Measurements from ENCODE around the gene CDH11. TPM values are rescaled to one million over a fixed set of nuclear protein-coding genes. Genes with fewer than 3 reads are reported as not detected.

CDH11 gene, protein sequence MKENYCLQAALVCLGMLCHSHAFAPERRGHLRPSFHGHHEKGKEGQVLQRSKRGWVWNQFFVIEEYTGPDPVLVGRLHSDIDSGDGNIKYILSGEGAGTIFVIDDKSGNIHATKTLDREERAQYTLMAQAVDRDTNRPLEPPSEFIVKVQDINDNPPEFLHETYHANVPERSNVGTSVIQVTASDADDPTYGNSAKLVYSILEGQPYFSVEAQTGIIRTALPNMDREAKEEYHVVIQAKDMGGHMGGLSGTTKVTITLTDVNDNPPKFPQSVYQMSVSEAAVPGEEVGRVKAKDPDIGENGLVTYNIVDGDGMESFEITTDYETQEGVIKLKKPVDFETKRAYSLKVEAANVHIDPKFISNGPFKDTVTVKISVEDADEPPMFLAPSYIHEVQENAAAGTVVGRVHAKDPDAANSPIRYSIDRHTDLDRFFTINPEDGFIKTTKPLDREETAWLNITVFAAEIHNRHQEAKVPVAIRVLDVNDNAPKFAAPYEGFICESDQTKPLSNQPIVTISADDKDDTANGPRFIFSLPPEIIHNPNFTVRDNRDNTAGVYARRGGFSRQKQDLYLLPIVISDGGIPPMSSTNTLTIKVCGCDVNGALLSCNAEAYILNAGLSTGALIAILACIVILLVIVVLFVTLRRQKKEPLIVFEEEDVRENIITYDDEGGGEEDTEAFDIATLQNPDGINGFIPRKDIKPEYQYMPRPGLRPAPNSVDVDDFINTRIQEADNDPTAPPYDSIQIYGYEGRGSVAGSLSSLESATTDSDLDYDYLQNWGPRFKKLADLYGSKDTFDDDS
- 258 TPM for total RNA-seq

DNA sequence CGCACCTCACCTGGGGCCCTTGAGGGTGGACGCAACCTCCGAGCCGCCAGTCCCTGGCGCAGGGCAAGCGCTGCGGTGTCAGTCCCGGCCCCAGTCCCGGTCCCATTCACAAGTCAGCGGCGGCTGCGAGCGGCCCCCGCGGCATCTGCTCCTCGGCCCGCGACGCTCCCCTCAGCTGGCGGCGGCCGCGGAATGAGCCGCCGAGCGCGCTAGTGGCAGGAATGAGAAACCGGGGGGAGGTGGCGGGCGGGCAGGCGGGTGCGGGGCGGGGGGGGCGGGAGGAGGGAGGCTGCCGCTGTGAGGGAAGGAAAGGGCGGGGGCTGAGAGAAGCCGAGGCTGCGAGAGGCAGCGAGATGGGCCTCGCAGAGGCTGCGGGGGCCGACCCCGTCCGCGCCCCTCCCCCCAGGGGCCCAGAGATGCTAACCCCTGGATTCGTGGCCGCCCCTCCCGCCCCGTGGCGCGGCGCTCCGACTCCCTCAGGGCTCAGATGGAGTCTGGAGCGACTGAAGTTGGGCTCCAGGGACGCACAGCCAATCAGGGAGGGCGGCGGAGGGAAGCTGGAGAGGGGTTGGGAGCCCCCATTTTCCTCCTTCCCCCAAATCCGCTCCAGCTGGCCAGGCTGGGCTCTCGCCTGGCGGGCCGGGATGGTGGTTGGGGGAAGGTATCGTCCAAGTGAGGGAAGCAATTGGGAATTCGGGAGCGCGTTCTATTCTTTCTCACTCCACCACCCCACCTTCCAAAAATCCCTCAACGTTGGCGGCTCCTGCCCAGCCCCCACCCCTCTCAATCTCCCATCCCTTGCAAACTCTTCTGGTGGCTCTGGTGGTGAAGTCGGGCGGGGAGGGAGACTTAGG lies at the start of gene CDH11:
Gene CDH11 (minus strand): TSS at position 194 of the 854 bp plus-strand sequence. CDS start 117,194 bp downstream, outside the sequence.
- peak; percentile 66 for DNase-seq

DNA sequence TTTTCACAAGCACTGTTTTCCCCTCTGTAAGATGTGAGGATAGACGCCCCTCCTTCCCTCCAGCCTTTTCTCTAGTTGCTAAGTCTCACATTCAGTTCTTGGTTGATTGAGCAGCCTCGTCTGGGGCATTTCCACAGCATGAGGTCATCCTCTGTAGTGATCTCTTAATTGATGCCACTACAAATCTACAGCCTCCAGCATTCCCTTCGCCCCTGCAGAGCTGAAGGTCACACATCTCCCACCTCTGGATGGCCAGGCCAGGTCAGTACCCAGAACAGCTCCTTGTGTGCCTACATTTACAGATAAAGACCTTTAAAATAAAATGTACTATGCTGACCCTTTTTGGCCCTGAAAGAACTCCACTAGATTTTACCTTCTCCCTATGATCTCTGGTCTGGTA lies 32.5 kb upstream of the CDH11 start:
- DNase-seq, result no peak

DNA sequence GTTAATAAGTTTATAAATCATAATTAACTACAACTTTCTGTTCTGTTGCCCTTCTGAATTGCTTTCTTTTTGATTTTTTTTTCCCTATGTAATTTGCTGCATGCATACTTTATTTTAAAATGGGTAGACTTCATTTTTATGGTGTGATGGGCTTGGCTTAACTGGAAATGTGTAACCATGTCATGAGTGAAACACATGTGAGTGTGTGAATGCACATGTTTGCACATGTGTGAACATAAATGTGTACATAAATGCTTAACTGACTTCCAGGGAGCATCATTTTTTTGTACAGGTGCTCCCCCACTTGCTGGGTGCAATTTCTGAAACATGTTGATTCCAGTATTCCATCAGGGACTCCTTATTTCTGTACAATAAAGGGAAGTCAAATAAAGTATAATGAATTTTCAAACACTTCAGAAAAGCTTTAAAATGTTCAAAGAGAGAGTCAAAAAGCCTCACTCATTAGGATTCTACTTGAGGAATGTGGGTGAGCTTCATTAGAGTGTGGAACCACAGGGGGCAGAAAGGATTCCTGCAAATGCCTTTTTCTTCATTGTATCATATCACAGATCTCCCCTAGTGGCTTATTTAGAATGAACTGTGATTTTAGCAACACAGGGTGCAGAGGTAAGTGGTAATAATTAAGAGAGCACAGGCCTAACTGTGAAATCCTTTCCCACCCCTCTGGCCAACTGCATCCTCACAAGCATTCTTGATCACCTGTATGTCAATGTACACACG lies 31.7 kb upstream of the CDH11 start:
- no peak for DNase-seq

DNA sequence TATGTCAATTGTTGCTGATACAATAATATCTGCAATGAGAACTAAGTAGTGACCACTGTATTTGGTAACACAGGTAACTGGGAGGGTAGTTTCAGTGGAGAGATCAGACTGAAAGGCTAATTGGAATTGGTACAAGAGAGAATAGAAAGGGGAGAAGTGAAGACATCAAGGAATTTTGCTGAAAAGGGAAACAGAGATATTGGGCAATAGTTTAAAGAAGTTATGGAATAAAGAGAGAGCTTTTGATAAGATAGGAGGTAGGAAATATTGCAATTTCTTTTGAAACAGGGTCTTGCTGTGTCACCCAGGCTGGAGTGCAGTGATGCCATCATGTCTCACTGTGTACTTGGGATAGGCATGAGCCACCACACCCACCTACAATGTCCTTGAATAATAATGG lies 26.9 kb upstream of the CDH11 start:
- DNase-seq, result no peak

DNA sequence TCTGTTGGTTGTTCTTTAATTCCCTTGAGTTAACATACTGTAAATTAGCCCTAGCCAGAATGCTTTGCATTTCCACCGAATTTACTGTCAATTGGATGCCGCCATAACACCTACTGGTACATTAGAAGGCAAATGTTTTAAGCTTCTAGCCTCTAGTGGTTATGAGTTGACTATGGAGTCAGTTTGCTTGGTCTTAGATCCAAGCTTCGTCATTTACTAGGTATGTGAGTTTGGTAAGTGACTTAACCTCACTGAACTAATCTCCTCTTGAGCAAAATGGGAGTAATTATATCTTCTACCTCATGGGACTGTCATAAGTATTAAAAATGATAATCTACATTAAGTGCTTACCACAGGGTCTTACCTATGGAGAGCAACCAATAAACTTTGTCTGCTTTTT lies 20.4 kb upstream of the CDH11 start:
- DNase-seq, result no peak

DNA sequence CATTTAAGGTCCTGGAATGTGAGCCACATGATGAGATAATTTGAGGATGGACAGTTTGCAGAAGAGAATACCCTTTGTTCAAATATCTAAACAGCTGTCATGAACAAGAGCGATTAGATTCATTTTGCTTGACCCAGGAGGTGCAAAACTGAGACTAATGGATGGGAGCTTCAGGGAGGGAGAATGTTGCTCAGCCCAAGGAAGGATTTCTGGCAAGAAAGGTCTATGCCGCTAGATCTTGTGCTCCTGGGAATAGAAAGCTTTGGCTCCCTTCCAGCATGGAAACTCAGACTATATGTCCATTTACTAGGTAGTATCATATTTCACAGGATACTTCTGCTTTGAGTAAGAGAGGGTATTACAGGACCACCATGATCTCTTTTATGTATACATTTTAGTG lies 14.8 kb upstream of the CDH11 start:
- DNase-seq, result no peak

DNA sequence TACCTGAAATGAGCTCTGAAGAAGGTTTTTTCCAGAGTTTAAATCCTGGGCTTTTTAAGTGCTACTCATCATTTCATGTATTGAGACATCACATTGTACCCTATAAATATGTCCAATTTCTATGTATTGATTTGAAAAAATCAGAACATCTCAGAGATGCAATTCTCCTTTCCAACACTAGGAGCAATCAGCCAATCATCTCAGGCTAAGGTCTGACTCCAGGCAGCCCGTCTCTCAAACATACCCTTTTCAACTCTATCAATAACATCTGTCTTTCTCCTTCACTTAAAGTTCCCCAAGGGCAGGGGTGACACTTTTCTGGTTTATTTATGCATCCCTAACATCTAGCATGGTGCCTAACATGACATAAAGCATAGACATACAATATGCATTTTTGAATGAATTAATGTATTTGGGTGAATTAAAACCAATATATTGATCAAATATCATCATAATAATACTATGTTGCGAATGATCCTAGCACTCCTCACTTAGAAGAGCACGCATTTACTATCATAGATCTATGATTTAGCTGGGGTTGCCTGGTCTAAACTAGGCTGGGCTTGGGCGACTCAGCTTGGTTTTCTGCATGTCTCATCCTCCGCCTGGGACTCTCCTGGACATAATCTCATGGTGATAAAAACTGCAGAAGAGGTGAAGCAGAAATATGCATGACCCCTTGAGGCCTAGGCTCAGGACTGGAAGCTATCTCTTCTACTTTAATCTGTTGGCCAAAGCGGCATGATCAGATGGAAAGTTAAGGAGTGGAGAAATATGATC lies 5.2 kb upstream of the CDH11 start:
- no peak for DNase-seq

DNA sequence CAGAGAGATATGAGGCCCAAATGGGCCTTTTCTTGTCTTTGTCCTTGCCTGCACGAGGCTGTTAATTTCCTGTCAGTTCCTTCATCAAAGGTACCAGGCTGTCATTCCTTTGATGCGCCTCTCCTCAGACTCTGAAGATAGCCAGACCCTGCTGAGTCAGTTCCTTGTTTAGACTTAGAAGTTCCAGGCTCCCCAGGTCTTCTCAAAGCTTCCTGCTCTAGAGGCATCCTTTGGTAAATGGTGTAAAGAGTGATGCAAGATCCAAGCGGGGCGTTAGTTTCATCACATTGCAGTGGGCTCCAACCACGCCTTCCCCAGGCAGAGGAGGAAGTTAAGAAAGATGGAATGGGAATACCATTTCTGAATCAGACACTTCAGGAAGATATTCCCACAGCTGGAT lies 4.0 kb upstream of the CDH11 start:
- DNase-seq, result no peak

DNA sequence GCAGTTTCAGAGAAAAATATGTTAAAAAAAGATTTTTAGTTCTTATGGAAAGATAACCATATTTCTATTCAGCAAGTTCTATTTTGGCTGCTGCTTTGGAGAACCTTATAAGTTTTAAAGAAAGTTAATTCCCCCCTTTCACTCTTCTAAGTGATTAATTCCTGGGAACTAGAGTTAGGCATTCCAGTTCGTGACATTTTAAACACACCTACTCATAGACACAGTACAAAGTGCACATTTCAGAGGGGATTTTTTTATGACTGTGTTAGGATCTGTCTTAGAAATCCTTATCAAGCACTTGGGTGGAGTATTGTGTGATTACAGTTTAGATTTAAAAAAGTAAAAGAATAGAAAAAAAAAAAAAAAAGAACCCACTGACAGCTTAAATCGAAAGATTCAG lies 3.5 kb upstream of the CDH11 start:
- DNase-seq, result no peak

DNA sequence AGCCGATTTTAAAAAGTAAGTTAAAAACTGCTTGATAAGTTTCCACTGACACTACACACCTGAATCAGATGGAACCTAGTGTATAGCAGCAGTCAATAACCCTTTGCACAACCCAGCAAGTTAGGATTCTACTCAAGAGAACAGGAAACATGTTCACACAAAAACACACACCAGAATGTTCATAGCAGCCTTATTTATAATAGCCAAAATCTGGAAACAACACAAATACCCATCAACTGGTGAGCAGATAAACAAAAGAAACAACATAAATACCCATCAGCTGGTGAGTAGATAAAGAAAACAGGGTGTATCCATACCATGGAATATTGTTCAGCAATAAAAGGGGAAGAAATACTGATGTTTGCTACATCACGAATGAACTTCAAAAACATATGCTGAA lies 2.7 kb upstream of the CDH11 start:
- no peak for DNase-seq

DNA sequence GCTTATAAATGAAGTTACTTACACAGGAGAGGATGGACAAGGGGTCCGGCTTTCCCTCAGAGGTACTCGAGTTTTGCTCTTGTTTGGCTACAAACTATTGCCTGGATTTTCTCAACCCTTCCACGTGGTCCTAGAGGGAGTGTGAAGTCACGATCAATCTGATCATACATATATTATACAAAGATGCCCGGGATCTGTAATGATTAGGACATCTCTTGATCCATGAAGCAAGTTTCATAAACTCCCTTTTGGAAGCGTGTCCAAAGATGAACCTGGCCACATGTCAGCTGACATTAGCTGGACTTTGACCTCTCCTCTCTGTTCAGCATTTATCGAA lies 2.3 kb upstream of the CDH11 start:
- DNase-seq, result no peak

DNA sequence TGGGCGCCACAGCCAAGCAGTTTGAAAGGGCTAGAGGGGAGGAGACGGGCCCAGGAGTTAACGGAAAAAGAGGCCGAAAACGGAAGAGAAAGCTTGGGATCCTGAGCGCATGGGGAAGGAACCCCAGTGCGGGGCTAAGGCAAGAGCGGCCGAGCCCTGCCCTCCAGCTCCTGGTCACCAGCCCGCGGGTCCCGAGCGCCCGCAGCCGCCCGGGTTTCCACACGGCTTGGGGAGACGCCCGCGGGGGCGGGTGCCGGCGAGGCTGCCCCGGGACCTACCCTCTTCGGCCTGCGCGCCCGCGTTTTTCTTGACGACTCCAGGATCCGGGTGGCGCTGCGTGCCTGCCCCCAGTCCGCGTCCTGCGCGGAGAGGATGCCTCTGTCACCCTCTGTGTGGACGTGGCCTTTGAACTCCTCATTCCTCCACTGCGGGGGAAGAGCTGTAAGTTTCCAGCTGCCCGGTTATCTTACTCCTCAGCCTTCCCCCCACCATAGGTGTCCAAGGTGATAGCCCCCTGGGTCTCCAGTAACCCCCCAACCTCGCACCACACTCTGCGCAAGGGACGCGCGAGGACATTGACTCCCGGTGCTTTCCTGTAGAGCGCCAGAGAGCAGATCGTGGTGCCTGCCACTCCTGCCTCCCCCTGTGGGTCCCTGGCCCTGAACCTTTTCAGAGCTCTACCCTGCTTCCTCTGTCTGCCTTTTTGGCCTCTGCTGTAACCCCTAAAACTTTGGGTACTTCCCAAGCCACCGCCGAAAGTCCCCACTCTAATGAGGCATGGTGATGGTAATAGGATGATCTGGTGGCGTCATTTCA lies 1.7 kb upstream of the CDH11 start:
- no peak for DNase-seq

DNA sequence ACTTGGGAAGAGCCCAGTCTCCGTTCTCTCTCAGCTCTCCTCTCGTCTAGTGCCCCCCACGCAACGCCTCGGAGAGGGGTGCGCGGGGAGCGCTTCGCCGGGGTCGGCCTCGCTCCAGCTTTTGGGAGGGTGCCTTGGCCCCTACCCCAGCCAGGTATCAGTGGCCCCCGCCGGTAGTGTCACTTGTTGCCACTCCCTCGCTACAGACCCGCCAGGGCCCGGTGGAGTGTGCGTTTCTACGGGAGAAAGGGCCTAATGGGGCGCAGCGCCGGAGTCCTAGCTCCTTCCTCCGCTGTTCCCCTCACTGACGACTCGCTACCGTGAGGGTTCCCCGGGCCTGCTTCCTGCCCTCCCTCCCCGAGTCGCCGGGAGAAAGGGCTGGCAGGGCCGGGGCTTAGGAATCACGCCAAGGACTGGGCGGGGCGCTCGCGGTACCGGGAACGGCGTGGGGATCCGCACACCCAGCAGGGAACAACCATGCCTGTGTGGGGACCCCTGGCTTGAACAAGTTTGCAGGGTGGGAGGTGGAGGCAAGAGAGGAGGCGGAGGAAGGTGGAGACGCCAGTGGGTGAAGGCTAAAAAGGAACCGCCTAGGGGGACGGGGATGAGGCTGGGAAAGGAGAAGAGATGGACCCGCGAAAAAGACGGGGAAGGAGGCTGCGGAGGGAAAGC lies 997 bp upstream of the CDH11 start:
- peak; percentile 55 for DNase-seq

DNA sequence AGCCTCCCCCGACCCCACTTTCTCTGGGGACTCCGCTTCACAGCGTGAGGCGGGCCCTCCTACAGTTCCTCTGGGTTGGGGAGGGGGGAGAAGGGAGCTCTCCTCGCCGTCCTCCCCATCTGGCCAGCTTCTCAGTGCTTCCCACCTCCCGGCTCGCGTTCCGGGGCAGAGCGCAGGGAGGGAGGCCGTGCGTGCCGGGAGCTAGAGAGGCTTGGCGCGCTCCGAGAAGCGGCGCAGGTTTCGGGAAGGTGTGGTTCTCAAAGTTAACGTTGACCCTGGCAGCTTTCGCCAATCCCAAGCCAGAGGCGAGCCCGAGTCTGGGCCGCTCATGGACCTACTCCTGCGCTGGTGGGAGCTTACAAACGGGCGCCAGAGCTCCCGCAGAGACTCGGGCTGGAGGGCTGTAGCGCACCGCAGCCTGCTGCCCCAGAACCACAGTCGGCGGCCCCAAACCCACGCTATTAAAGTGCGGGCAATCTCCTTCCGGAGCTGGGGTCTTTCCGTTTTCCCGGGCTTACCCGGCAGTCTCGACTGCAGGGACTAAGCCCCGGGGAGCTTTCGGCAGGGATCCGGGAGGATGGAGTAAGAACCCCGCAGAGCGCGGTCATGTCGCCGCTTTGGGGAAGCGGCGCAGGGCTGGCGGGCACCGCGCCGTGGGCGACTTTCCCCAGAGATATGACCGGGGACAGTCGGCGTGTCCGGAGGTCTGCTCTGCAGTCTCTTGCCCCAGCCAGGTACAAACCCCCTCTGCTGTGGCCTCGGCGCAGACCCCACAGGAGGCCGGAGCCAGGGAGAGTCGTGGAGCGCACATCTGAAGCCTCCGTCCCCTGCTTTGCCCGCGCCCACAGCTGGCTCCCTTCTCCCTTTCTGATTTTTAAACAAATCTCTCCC lies 787 bp downstream of the CDH11 start:
- peak; percentile 31 for DNase-seq

DNA sequence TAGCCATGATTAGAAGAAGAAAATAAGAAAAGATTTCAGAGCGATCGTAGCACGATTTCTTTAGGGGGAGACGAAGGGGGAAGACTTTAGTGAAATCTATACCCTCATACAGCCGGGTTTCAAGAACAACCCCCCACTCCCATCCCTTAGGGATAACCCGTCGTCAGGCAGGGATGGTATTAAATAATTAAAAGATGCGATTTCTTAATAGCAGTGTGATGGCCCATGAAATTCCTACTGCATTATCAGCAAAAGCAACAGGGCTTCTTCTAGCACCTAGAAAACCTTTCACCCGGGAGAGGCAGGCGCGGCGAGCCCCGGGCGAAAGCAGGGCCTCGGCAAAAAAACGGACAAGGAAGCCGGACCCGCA lies 1.4 kb downstream of the CDH11 start:
- no peak for DNase-seq

DNA sequence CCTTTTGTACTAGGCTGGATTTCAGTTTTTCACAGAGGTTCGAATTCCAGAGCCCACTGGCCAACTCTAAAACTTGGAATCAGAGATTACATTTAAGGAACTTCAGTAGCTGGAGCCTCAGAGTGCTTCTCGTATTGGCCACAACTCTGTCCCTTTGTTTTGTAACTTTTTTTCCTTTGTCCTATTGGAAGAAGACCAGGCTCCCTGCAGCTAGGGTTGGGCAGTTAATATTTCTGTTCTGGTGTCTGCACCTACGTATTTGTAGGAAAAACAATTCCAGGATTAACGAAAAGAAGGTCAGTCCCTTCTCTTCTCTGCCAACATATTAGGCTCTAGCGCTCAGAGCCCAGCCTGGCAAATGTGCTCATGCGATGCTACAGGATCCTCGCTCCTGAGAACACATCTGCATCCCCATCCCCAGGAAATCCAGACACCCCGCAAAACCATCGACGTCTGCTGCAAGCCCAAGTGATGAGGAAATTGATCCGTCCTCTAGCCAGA lies 1.9 kb downstream of the CDH11 start:
- no peak for DNase-seq

DNA sequence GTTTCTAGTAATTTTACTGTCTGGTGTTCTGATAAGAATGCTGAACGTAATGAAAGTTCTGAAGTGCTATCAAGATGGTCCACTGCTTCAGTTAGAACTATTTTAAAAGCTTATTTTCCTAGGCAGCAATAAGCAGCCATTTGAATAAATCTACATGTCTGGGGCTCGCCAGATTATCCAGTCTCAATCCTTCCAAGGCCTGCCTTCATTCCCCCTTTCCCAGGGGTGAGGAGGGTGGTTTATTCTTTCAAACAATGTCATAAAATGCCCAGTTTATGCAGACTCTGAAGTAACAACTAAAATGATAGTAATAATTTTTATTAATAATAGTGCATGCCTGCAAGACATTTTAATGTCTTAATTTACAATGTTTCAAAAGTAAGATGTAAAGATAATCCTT lies 2.4 kb downstream of the CDH11 start:
- DNase-seq, result no peak

DNA sequence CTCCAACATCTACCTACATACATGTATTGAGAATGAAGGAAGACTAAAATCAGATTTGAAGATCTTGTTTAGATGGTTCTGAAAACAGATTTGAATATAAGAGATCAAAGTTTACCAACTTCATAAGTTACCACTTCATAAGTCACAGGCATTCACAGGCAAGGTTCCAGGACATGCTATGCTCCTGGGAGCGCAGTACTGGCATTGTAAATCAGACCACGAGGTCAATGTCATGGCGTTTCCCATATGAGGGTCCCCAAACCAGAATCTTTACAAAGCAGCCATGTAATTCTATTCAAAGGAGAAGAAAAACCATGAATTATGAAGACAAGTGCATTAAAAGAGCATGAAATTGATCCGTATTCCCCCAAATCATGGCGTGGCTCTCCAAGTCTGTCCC lies 3.0 kb downstream of the CDH11 start:
- no peak for DNase-seq

Measured in occipital lobe (tissue), 2 donors.